Stimulated activated CD4-positive, alpha-beta T cell treated with anti-CD3 and anti-CD28 coated beads, Interleukin-1b, Interleukin-23, amount 100 ng/mL, for 4 hours (primary cell): ENCODE measurements around the gene ABHD2.
A peak's percentile ranks its signal among the peaks of the same experiment; 100 is the strongest.

Experiments used
- DNase-seq, 2 donors: peaks; one replicate each; pipeline ENCODE4 v3.0.0-alpha.2; 2020; ENCODE audit warnings: low read depth in 2 of 2

The ABHD2 gene

GRCh38 chr15:89164712-89165211, 76.5 kb downstream of the ABHD2 start:
- DNase-seq, result no peak

DNA sequence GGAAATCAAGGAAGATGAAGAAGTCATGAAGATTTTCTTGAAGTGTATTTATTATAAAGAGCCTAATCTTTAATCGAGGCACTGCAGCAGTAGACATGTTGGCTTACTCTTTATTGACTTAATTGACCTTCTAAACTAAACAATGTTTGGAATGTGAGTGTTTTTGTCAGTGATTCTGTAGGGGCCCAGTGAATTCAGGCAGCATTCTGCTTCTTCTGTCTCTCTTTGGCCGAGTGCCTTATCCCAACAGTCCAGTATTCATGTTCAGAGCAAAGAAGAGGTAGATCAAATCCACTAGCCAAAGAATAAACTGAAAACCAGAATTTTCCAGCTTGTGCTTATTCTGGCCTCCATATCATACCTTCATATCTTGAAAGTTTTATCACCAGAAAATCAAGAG, 77.4 kb downstream of the ABHD2 start:
- no peak for DNase-seq

GRCh38 chr15:89167267-89168176, 79.3 kb downstream of the ABHD2 start:
- DNase-seq, result peak; percentile 21 to 60

- no peak for DNase-seq
These were observed 80.1 kb downstream of the ABHD2 start for GRCh38 chr15:89168316-89168833.

GRCh38 chr15:89170364-89170763, 82.1 kb downstream of the ABHD2 start:
- DNase-seq, result no peak

GRCh38 chr15:89171136-89172072, 83.1 kb downstream of the ABHD2 start:
- DNase-seq, result peak in 1 of 2 donors; percentile 5

GRCh38 chr15:89172921-89173320, 84.7 kb downstream of the ABHD2 start:
- DNase-seq, result no peak

DNA sequence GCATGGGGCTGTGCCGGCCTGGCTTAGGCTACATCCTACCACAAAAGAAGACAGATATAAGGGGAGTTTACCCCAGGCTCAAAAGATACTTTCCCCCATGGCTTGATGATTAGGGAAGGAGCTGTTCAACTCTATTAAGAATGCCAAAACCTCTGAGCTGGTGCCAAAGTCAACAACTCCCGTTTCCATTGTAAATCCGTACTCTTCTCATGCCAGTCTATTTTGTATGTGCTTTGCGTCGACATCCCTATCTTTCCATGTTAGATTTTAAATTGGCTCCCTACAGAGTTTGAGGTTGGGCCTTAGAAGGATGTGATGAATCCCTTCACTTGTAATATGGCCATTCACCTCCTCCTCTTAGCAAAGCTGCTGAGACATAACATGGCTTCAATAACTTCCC, 86.2 kb downstream of the ABHD2 start:
- DNase-seq, result no peak

GRCh38 chr15:89175617-89176191, 87.4 kb downstream of the ABHD2 start:
- no peak for DNase-seq

GRCh38 chr15:89177116-89177515, 88.9 kb downstream of the ABHD2 start:
- DNase-seq, result no peak

DNA sequence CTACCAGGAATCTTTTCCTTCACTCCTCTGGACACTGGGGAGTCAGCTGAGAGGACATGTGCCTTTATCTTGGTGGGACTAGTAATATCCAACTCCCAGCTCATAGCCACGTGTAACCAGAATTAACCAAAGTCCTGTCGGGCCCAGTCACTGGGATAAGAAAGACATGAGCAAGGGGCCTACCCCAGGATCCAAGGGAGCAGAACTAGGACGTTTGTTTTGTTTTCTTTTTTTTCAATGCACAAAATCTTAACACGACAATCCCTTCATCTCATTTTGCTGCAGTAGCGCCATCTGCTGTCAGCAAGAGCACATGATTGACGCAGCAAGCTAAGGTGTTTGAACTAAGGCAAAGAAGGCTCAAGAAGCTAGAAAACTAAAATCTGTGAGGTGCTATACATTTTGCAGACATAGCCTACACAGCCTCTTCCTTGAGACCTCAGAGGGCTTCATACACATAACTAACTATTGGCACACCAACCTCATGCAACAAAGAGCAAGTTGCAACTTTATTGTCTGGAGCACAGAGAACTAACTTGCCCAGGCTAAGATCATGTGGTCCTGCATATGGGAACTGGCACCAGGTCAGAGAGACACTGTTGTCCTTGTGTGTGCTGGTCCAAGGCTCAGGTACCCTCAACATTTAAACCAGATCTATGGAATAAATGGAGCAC, 89.5 kb downstream of the ABHD2 start:
- peak; percentile 46 to 47 for DNase-seq

DNA sequence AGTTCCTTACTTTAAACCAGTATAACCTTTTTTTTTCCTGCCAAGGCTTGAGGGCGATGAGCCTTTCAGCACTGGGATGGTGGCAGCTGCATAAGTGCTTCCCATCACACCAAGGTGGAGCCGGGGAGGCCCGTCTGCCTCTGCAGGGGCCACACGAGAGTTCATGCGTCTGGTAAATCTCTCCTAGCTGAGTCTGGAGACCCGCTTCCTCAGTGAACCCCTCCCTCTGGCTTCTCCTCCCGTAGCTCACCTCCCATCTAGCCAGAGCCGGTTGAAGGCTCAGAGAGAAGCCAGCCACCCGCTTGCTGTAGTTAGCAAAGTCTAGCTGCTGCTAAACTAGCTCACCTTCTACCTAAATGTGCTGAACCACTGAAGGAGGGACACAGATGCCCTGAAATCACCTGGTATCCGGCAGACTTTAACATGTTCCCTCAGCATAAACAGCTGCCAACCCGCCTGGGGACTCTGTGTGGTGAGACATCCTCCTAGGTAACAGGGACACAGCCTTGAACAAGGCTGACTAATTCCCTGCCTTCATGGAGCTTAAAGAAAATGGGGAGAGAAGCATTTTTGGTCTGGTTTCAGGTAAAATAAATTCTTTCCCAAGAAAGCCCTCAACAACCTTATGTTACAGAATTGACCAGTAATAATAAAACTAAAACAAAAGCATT, 90.2 kb downstream of the ABHD2 start:
- DNase-seq, result no peak

DNA sequence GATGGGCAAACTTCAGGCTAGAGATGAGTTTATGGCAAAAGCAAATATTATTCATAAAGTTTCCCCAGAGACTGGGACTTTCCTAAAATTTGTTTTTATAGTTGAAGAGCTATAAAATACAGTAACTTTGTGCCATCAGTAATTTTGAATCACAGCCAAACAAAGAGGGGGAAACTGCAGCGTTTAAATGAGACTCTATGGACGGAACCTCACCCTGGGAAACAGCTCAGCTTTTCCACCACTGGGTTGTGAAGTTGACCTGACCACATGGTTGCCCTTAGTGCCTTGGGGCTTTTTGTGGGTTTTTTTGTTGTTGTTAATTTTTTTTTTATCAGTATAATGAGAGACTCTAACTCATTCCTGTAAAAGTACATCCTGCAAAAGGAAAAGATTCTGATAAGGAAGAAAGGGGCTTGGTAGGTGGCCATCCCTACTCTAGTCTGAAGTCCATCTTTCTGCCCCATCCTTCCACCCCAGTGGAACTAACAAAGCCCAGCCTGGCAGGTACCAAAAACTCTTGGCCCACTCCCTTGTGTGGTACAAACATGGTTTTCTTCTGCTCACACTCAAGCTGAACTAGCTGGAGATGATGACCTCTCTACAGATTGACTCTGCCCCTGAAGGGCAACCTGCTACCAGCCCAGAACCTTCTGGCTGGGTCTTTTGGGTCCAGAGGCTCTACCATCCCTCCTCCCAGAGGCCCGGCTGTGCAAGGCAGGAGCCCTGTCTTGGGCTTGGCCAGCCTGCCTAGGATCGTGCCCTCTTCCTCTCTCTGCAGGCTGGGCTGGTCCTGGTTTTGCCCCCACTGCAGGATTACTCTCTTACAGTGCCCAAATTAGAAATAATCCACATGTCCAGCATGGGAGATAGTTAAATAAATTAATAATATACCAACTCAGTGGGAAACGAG, 92.0 kb downstream of the ABHD2 start:
- no peak for DNase-seq

DNA sequence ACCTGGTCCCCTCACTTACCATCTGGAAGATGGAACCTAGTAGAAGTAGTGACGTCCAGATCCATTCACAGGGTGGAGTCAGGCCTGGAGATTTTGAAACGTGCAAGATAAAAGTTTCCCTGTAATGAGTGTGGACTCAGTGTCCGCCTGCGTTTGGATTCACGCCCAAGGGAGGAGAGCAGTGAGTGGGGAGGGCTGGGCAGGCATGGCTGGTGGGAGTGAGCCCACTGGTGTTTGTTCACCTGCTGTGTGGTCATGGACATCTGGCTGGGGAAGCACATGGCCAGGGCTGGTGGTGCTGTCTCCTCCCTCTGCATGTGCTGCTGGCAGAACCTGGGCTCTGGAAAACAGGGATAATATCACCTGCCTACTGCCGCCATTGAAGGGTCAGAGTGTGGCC, 96.1 kb downstream of the ABHD2 start:
- no peak for DNase-seq

DNA sequence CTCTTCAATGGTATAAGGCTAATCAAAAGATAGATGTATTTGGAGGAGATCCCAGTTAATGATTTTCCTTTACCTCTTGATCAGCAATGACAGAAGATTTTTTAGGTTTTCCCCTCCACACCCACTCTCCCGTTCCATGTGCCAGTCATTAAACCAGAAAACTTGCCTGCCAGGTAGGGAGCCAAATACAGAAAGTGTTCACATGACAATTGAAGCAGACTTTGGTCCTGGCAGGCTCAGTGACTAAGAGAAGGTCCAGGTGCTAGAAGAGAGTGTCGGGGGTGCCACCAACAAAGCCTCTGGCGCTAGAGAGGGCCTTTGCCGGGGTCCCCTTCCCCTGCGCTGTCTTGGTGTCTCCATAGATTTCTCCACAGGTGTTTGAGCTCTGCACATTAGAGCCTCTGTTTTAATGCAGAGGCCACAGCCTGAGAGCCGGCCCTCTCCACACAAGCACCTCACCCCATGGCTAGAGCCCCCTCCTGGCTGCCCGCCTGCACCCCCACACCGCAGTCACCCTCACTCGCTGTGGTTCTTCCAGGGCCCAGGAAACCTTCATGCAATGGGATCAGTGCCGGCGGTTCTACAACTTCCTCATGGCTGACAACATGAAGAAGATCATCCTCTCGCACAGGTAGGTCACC, 96.8 kb downstream of the ABHD2 start:
- DNase-seq, result no peak

GRCh38 chr15:89186803-89187202, 98.5 kb downstream of the ABHD2 start:
- DNase-seq, result no peak

GRCh38 chr15:89187301-89187985, 99.2 kb downstream of the ABHD2 start:
- DNase-seq, result no peak

GRCh38 chr15:89187986-89188514, 99.8 kb downstream of the ABHD2 start:
- DNase-seq, result no peak
